ENCODE measurements around the gene MMP17. TPM values are rescaled to one million over a fixed set of nuclear protein-coding genes. Genes with fewer than 3 reads are reported as not detected.
"Not testable (repeated sequence)": the region's sequence is repeated elsewhere in the genome, so short reads cannot be mapped to it uniquely, and the experiment has no call there.

MMP17 gene
- total and polyA plus RNA-seq, 4 donors: 1.0 to 5.4 (median 3.6) TPM

DNA sequence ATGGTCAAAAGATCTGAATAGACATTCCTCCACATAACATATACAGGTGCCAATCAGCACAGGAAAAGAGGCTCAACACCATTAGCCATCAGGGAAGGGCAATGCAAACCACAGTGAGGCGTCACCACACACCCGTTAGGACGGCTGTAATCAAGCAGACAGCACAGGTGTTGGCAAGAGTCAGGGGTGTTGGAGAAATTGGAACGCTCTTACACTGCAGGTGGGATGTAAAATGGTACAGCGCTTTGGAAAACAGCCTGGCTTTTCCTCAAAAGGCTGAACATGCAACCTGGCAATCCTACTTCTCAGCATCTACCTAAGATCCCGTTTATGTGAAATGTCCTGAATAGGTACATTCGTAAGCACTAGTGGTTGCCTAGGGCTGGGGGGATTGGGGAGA lies 21.5 kb upstream of the MMP17 start:
- Histone ChIP-seq H3K4me3 (ENCODE audit: low read length in 2 of 2) (no peak overlapping the region), H3K4me1 (ENCODE audit: control insufficient read depth in 1 of 2, insufficient read depth in 2 of 2, low read length in 2 of 2) (no peaks in the 10 kb centered on the region), H3K9me3 (ENCODE audit: control insufficient read depth, low read length) (no peaks in the 10 kb centered on the region), H3K27me3 (ENCODE audit: control insufficient read depth in 1 of 2, insufficient read depth in 2 of 2, low read length in 1 of 2) (no peaks in the 10 kb centered on the region), H3K36me3 (ENCODE audit: control insufficient read depth in 1 of 2, insufficient read depth in 2 of 2, low read length in 1 of 2) (no peaks in the 10 kb centered on the region), H3K27ac (ENCODE audit: low read depth in 1 of 2, low read length in 2 of 2) (no peak overlapping the region)
- DNase-seq (no peak), ATAC-seq (ENCODE audit: low FRiP score) (no peak)
- intact Hi-C loops (cut with DNase I): no loop called here
- WGBS, 2 donors: 83 to 86% methylated on average over 7 of the region's 7 CpGs

DNA sequence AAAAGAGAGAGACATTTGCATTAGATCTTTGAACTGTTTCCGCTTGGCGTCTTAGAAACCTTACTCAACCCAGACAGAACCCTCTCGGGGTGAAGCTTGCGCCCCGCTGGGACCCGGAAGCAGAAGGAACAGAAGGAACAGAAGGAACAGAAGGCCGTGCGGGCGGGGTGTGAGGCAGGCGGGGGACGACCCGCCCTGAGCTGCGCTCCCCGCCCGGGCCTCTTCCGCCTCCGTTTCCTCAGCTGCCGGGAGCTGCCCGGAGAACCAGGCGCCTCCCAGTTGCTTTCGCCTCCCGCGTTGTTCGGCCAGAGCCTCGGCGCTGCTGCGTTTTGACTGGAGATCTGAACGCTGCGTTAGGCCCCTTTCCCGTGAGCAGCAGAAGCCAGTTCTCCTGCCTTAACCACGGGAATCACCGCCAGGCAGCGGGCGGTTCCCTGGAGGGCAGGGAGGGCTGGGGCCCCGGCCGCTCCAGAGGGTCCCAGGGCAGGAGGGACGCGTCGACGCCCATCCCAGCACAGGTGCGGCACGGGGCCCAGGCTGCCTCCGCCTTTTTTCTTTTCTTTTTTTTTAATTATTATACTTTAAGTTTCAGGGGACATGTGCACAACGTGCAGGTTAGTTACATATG lies 19.3 kb upstream of the MMP17 start:
- H3K9me3 ChIP-seq (ENCODE audit: control insufficient read depth, low read length): no peaks in the 10 kb centered on the region
- no peaks in the 10 kb centered on the region for H3K27me3 ChIP-seq (ENCODE audit: control insufficient read depth in 1 of 2, insufficient read depth in 2 of 2, low read length in 1 of 2)
- H3K36me3 ChIP-seq (ENCODE audit: control insufficient read depth in 1 of 2, insufficient read depth in 2 of 2, low read length in 1 of 2): no peaks in the 10 kb centered on the region
- no peaks in the 10 kb centered on the region for H3K4me1 ChIP-seq (ENCODE audit: control insufficient read depth in 1 of 2, insufficient read depth in 2 of 2, low read length in 2 of 2)
- no peak overlapping the region for H3K4me3 ChIP-seq (ENCODE audit: low read length in 2 of 2)
- 68 to 73% methylated on average over 44 of the region's 44 CpGs for WGBS, 2 donors
- no peak overlapping the region for H3K27ac ChIP-seq (ENCODE audit: low read depth in 1 of 2, low read length in 2 of 2)
- DNase-seq (no peak), ATAC-seq (ENCODE audit: low FRiP score) (no peak)
- intact Hi-C loops (cut with DNase I): no loop called here

DNA sequence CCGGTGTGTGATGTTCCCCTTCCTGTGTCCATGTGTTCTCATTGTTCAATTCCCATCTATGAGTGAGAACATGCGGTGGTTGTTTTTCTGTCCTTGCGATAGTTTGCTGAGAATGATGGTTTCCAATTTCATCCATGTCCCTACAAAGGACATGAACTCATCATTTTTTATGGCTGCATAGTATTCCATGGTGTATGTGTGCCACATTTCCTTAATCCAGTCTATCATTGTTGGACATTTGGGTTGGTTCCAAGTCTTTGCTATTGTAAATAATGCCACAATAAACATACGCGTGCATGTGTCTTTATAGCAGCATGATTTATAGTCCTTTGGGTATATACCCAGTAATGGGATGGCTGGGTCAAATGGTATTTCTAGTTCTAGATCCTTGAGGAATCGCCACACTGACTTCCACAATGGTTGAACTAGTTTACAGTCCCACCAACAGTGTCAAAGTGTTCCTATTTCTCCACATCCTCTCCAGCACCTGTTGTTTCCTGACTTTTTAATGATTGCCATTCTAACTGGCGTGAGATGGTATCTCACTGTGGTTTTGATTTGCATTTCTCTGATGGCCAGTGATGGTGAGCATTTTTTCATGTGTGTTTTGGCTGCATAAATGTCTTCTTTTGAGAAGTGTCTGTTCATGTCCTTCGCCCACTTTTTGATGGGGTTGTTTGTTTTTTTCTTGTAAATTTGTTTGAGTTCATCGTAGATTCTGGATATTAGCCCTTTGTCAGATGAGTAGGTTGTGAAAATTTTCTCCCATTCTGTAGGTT lies 18.5 kb upstream of the MMP17 start:
- H3K9me3 ChIP-seq (ENCODE audit: control insufficient read depth, low read length); DNase-seq; intact Hi-C loops (cut with DNase I); H3K27ac ChIP-seq (ENCODE audit: low read depth in 1 of 2, low read length in 2 of 2); H3K36me3 ChIP-seq (ENCODE audit: control insufficient read depth in 1 of 2, insufficient read depth in 2 of 2, low read length in 1 of 2); H3K4me3 ChIP-seq (ENCODE audit: low read length in 2 of 2); ATAC-seq (ENCODE audit: low FRiP score); H3K27me3 ChIP-seq (ENCODE audit: control insufficient read depth in 1 of 2, insufficient read depth in 2 of 2, low read length in 1 of 2); H3K4me1 ChIP-seq (ENCODE audit: control insufficient read depth in 1 of 2, insufficient read depth in 2 of 2, low read length in 2 of 2): not testable (repeated sequence)
- 85 to 90% methylated on average over 6 to 7 of the region's 9 CpGs for WGBS, 2 donors

DNA sequence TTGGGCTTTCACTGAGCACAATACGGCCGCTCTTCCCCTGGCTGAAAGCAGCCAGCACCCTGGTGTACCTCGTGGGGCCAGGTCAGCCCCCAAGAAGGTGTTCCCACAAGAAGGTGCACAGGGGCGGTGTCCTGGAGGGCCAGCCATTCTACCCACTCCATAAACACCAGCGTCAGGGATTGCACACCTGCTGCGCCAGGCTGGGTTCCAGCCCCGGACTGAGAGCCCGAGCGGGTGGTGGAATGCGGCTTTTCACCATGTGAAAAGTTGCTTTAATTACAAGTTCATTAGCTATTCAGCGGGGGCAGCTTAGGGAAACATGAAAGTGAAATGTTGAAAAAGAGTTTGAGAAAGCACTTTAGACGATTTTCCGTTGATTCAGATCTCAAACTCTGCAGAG lies 17.5 kb upstream of the MMP17 start:
- H3K4me3 ChIP-seq (ENCODE audit: low read length in 2 of 2): no peak overlapping the region
- no peak overlapping the region for H3K27ac ChIP-seq (ENCODE audit: low read depth in 1 of 2, low read length in 2 of 2)
- H3K36me3 ChIP-seq (ENCODE audit: control insufficient read depth in 1 of 2, insufficient read depth in 2 of 2, low read length in 1 of 2): no peaks in the 10 kb centered on the region
- DNase-seq: no peak
- 64 to 66% methylated on average over 13 of the region's 13 CpGs for whole genome bisulfite sequencing, 2 donors
- no peaks in the 10 kb centered on the region for H3K27me3 ChIP-seq (ENCODE audit: control insufficient read depth in 1 of 2, insufficient read depth in 2 of 2, low read length in 1 of 2)
- H3K9me3 ChIP-seq (ENCODE audit: control insufficient read depth, low read length): no peaks in the 10 kb centered on the region
- H3K4me1 ChIP-seq (ENCODE audit: control insufficient read depth in 1 of 2, insufficient read depth in 2 of 2, low read length in 2 of 2): no peaks in the 10 kb centered on the region
- intact Hi-C loops (cut with DNase I): no loop called here
- no peak for ATAC-seq (ENCODE audit: low FRiP score)

DNA sequence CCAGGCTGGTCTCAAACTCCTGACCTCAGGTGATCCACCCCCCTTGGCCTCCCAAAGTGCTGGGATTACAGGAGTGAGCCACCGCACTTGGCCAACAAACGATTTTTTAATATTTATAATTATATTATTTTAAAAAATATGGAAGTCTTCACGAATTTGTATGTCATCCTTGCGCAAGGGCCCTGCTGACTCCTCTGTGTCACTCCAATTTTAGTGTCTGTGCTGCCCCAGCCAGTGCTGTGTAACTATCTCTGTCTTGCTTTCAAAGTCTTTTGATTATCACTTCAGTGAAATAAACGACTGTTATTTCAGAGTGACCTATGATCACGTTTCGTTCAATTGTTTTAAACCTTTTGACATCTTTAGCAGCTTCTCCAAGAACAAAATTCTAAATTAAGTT lies 13.1 kb upstream of the MMP17 start:
- ATAC-seq (ENCODE audit: low FRiP score) (no peak), DNase-seq (no peak)
- H3K36me3 ChIP-seq (ENCODE audit: control insufficient read depth in 1 of 2, insufficient read depth in 2 of 2, low read length in 1 of 2): no peaks in the 10 kb centered on the region
- H3K27me3 ChIP-seq (ENCODE audit: control insufficient read depth in 1 of 2, insufficient read depth in 2 of 2, low read length in 1 of 2): no peaks in the 10 kb centered on the region
- no peak overlapping the region for H3K4me3 ChIP-seq (ENCODE audit: low read length in 2 of 2)
- intact Hi-C loops (cut with DNase I): no loop called here
- no peaks in the 10 kb centered on the region for H3K9me3 ChIP-seq (ENCODE audit: control insufficient read depth, low read length)
- H3K4me1 ChIP-seq (ENCODE audit: control insufficient read depth in 1 of 2, insufficient read depth in 2 of 2, low read length in 2 of 2): no peaks in the 10 kb centered on the region
- 86 to 87% methylated on average over 7 of the region's 7 CpGs for WGBS, 2 donors
- no peak overlapping the region for H3K27ac ChIP-seq (ENCODE audit: low read depth in 1 of 2, low read length in 2 of 2)

DNA sequence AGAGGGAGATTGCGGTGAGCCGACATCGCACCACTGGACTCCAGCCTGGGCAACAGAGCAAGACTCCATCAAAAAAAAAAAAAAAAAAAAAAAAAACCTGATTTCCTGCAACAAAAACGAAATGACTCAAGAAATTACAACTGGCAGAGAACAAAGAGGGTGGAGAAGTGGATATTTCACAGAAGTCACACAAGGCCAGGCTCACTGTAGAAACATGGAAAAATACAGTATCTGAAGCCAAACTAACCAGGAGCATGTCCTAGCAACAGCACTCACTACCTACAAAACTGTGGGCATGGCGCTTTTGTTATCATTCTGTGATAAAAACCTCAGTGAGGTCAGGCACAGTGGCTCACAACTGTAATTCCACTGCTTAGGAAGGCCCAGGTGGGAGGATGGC lies 11.7 kb upstream of the MMP17 start:
- Histone ChIP-seq H3K4me1 (ENCODE audit: control insufficient read depth in 1 of 2, insufficient read depth in 2 of 2, low read length in 2 of 2) (no peaks in the 10 kb centered on the region), H3K4me3 (ENCODE audit: low read length in 2 of 2) (no peak overlapping the region), H3K36me3 (ENCODE audit: control insufficient read depth in 1 of 2, insufficient read depth in 2 of 2, low read length in 1 of 2) (no peaks in the 10 kb centered on the region), H3K27ac (ENCODE audit: low read depth in 1 of 2, low read length in 2 of 2) (no peak overlapping the region), H3K27me3 (ENCODE audit: control insufficient read depth in 1 of 2, insufficient read depth in 2 of 2, low read length in 1 of 2) (no peaks in the 10 kb centered on the region), H3K9me3 (ENCODE audit: control insufficient read depth, low read length) (no peaks in the 10 kb centered on the region)
- no peak for DNase-seq
- intact Hi-C loops (cut with DNase I): no loop called here
- 66 to 73% methylated on average over 5 of the region's 5 CpGs for WGBS, 2 donors
- ATAC-seq (ENCODE audit: low FRiP score): no peak

DNA sequence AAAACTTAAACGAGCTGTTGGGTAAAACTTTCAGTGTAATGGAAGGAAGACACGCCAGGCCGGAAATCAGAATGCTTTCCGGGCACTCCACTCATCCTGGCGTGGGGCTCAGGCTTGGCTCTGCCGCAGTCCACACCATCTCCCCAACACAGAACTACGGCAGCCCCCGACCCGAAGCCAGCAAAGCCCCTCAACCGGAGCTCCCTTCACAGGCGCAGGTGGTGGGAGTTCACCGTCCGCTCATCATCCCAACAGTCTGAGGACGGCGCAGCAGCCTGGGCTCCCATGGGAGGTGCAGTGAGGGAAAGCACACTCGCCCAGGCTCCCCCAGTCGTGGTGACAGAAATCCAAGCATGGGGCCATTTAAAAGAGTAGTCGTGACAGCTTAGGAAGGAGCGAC lies 11.0 kb upstream of the MMP17 start:
- intact Hi-C loops (cut with DNase I): no loop called here
- DNase-seq (peak in 1 of 2 donors; percentile 68), ATAC-seq (ENCODE audit: low FRiP score) (no peak)
- 77 to 84% methylated on average over 19 of the region's 19 CpGs for WGBS, 2 donors
- Histone ChIP-seq H3K9me3 (ENCODE audit: control insufficient read depth, low read length) (no peaks in the 10 kb centered on the region), H3K4me3 (ENCODE audit: low read length in 2 of 2) (no peak overlapping the region), H3K36me3 (ENCODE audit: control insufficient read depth in 1 of 2, insufficient read depth in 2 of 2, low read length in 1 of 2) (no peaks in the 10 kb centered on the region), H3K27ac (ENCODE audit: low read depth in 1 of 2, low read length in 2 of 2) (no peak overlapping the region), H3K4me1 (ENCODE audit: control insufficient read depth in 1 of 2, insufficient read depth in 2 of 2, low read length in 2 of 2) (no peaks in the 10 kb centered on the region), H3K27me3 (ENCODE audit: control insufficient read depth in 1 of 2, insufficient read depth in 2 of 2, low read length in 1 of 2) (no peaks in the 10 kb centered on the region)

DNA sequence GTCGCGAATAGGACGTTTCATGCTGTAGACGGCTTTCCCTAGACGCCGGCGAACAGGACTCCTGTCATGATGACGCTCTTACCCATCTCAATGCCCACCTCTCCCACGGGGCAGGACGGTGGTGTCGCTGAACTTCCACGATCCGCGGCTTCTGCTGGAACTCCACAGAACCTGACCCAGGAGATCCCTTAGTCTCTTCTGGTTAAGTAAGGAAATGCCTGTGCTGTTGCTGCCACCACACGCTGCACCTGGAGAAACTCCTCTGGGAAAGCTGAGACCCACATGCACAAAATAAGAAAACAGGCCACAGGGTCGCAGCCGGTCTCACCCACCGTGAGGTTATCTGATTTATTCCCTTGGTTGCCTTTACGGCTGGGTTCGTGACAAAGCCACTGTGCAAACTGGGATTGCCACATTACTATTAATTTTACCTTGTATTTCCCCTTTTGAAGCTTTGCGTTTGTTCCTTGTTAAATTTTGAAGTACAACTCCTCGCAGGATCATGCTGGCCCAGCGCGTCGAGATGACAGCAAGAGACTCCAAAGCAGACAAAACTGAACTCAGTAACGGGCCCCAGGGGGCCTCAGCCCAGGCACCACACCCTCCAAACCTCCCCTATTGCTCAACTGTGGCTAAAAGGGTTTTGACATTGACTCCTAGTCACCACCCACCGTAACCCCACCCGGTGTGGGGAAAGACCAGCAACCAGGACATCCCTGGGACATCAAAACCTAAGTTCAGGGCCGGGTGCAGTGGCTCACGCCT lies 9.2 kb upstream of the MMP17 start:
- intact Hi-C loops (cut with DNase I): no loop called here
- DNase-seq: peak in 1 of 2 donors; percentile 77
- WGBS, 2 donors: 79 to 81% methylated on average over 30 of the region's 30 CpGs
- no peak overlapping the region for H3K27ac ChIP-seq (ENCODE audit: low read depth in 1 of 2, low read length in 2 of 2)
- H3K36me3 ChIP-seq (ENCODE audit: control insufficient read depth in 1 of 2, insufficient read depth in 2 of 2, low read length in 1 of 2): no peaks in the 10 kb centered on the region
- H3K9me3 ChIP-seq (ENCODE audit: control insufficient read depth, low read length): no peaks in the 10 kb centered on the region
- H3K4me3 ChIP-seq (ENCODE audit: low read length in 2 of 2): no peak overlapping the region
- H3K4me1 ChIP-seq (ENCODE audit: control insufficient read depth in 1 of 2, insufficient read depth in 2 of 2, low read length in 2 of 2): no peaks in the 10 kb centered on the region
- no peaks in the 10 kb centered on the region for H3K27me3 ChIP-seq (ENCODE audit: control insufficient read depth in 1 of 2, insufficient read depth in 2 of 2, low read length in 1 of 2)
- ATAC-seq (ENCODE audit: low FRiP score): no peak
